Naive thymus-derived CD4-positive, alpha-beta T cell (primary cell): ENCODE measurements around the gene STK17A. TPM values are rescaled to one million over a fixed set of nuclear protein-coding genes. Genes with fewer than 3 reads are reported as not detected.
"Not testable (repeated sequence)": the region's sequence is repeated elsewhere in the genome, so short reads cannot be mapped to it uniquely, and the experiment has no call there.

Source experiments
- ATAC-seq: fragments of 150-1000 bp; cut with Tn5 transposase; 2 replicates; pipeline ENCODE4 v1.10.0; 2021; ENCODE audit warnings: mild to moderate bottlenecking, moderate library complexity
- CTCF ChIA-PET: fragments of 350-600 bp; sonication (Branson Sonifier 250); formaldehyde crosslinking; loops from one replicate; lab custom pipeline; 2021; ENCODE audit warnings: antibody characterized with exemption; lab: Charles Lee
- POLR2A ChIA-PET: fragments of 350-600 bp; sonication (Branson Sonifier 250); formaldehyde crosslinking; loops from one replicate; lab custom pipeline; 2021; ENCODE audit warnings: antibody characterized with exemption, inconsistent platforms; lab: Charles Lee
- DNase-seq, 9 donors: peaks; one replicate each; pipeline versions ENCODE4 v3.0.0 to v3.0.0-alpha.2; 2020 to 2022; ENCODE audit warnings: mixed read lengths in 1 of 9
- H3K27ac ChIP-seq: one replicate; pipeline ENCODE4 v1.7.0; 2013; ENCODE audit warnings: mild to moderate bottlenecking, low read depth, low read length, moderate library complexity
- H3K27me3 ChIP-seq, 2 donors: one replicate each; pipeline ENCODE4 v1.7.0; 2013; ENCODE audit warnings: low read length in 2 of 2, mild to moderate bottlenecking in 2 of 2, moderate library complexity in 2 of 2; ENCODE audit not compliant: control insufficient read depth in 2 of 2, insufficient read depth in 2 of 2
- H3K36me3 ChIP-seq, 3 experiments: 1 replicate in 2 of 3; 2 replicates in 1 of 3; pipeline ENCODE4 v1.7.0; 2013; ENCODE audit warnings: low read length in 3 of 3, mild to moderate bottlenecking in 3 of 3, moderate library complexity in 1 of 3; ENCODE audit not compliant: insufficient read depth in 3 of 3, control insufficient read depth in 2 of 3
- H3K4me1 ChIP-seq, 2 donors: one replicate each; pipeline ENCODE4 v1.7.0; 2013; ENCODE audit warnings: low read length in 2 of 2, mild to moderate bottlenecking in 2 of 2, moderate library complexity in 1 of 2; ENCODE audit not compliant: control insufficient read depth in 2 of 2, insufficient read depth in 2 of 2
- H3K4me3 ChIP-seq: 2 replicates; pipeline ENCODE4 v1.7.0; 2013; ENCODE audit warnings: mild to moderate bottlenecking, low read length
- H3K9me3 ChIP-seq, 3 experiments: 1 replicate in 2 of 3; 2 replicates in 1 of 3; pipeline ENCODE4 v1.7.0; 2013; ENCODE audit warnings: low read length in 3 of 3; ENCODE audit not compliant: control insufficient read depth in 2 of 3
- H3K27ac Mint-ChIP-seq, 9 donors: one replicate each; pipeline ENCODE4 v1.8.0; 2020 to 2022; ENCODE audit warnings: mixed read lengths in 9 of 9, mild to moderate bottlenecking in 8 of 9, moderate library complexity in 5 of 9, inconsistent platforms in 2 of 9
- H3K27me3 Mint-ChIP-seq, 5 donors: one replicate each; pipeline ENCODE4 v1.8.0; 2021 to 2022; ENCODE audit warnings: mixed read lengths in 5 of 5, mild to moderate bottlenecking in 1 of 5
- H3K36me3 Mint-ChIP-seq, 5 donors: one replicate each; pipeline ENCODE4 v1.8.0; 2020 to 2022; ENCODE audit warnings: mixed read lengths in 5 of 5, mild to moderate bottlenecking in 3 of 5, inconsistent platforms in 1 of 5
- H3K4me1 Mint-ChIP-seq, 7 donors: one replicate each; pipeline ENCODE4 v1.8.0; 2020 to 2022; ENCODE audit warnings: mixed read lengths in 7 of 7, mild to moderate bottlenecking in 3 of 7, inconsistent platforms in 1 of 7
- H3K4me3 Mint-ChIP-seq, 10 donors: one replicate each; pipeline ENCODE4 v1.8.0; 2020 to 2022; ENCODE audit warnings: mild to moderate bottlenecking in 10 of 10, mixed read lengths in 10 of 10, moderate library complexity in 6 of 10, inconsistent platforms in 2 of 10
- H3K9me3 Mint-ChIP-seq, 11 donors: one replicate each; pipeline ENCODE4 v1.8.0; 2020 to 2022; ENCODE audit warnings: mixed read lengths in 11 of 11, mild to moderate bottlenecking in 4 of 11, inconsistent platforms in 1 of 11, moderate library complexity in 1 of 11
- intact Hi-C, 2 donors: fragments of 100-400 bp; cut with micrococcal nuclease; formaldehyde crosslinking; loops; one replicate each; pipeline ENCODE4 v1.15.1; 2023
- polyA plus RNA-seq, 2 donors: library from polyadenylated mRNA; unstranded; fragments of 300-500 nt; fragmentation: Illumina TruSeq; gene quantifications; one replicate each; pipeline ENCODE4 v1.2.3, GENCODE V29; 2021
- total RNA-seq, 6 experiments: library from RNA in 5 of 6; stranded (reverse) in 5 of 6; gene quantifications; 1 replicate in 5 of 6; 2 replicates in 1 of 6; pipeline ENCODE4 v1.2.3 and lab custom pipeline; 2021 to 2026

The STK17A gene
- total and polyA plus RNA-seq, 7 experiments from 2014 or later: 71.3 to 292 (median 123) TPM

- H3K27me3 ChIP-seq: no peaks in the 10 kb centered on the region
- no peak for DNase-seq
- Mint-ChIP-seq H3K9me3 (peaks cover 0 to 37% (median 8%) of the 10 kb centered on the region in 11 donors), H3K4me1 (peaks cover 42 to 95% (median 91%) of the 10 kb centered on the region in 7 donors), H3K4me3 (no peak overlapping the region), H3K27me3 (no peaks in the 10 kb centered on the region), H3K27ac (peak overlapping the region in 3 of 9 donors; percentile 76 to 93 (median 93)), H3K36me3 (peaks cover 22 to 50% (median 39%) of the 10 kb centered on the region in 5 donors)
- no peak overlapping the region for H3K27ac ChIP-seq
- ChIA-PET CTCF (interaction anchor here (0.6 to 2.6 kb wide), 3 partner anchors 9 to 85 kb away, joined by 5 to 10 read pairs (median 9); partner anchors contain the start of gene STK17A), POLR2A (interaction anchor here (1.1 to 2.4 kb wide), 4 partner anchors 13 to 32 kb away, joined by 3 to 12 read pairs (median 8); no protein-coding TSS in a partner anchor)
- intact Hi-C loops: no loop called here
- H3K9me3 ChIP-seq: no peaks in the 10 kb centered on the region
- peaks cover 10 to 34% of the 10 kb centered on the region in 2 donors for H3K4me1 ChIP-seq
- peaks cover 0 to 5% (median 0%) of the 10 kb centered on the region in 3 experiments for H3K36me3 ChIP-seq
- H3K4me3 ChIP-seq: no peak overlapping the region
- ATAC-seq: no peak
Observed at GRCh38 chr7:43668035-43668434, 85.1 kb downstream of the STK17A start.

- DNase-seq (peak in 7 of 9 donors; percentile 30 to 56 (median 47)), ATAC-seq (peak; percentile 86)
- Mint-ChIP-seq H3K36me3 (peaks cover 19 to 60% (median 42%) of the 10 kb centered on the region in 5 donors), H3K27ac (peak overlapping the region; percentile 67 to 93 (median 88)), H3K4me1 (peaks cover 39 to 95% (median 91%) of the 10 kb centered on the region in 7 donors), H3K9me3 (peaks cover 0 to 38% (median 8%) of the 10 kb centered on the region in 11 donors), H3K4me3 (peak overlapping the region; percentile 39 to 81 (median 66)), H3K27me3 (no peaks in the 10 kb centered on the region)
- Histone ChIP-seq H3K4me3 (no peak overlapping the region), H3K27me3 (no peaks in the 10 kb centered on the region), H3K9me3 (no peaks in the 10 kb centered on the region), H3K27ac (peak overlapping the region; percentile 53), H3K36me3 (peaks cover 0 to 5% (median 0%) of the 10 kb centered on the region in 3 experiments), H3K4me1 (peaks cover 10 to 29% of the 10 kb centered on the region in 2 donors)
- CTCF ChIA-PET: interaction anchor here (0.6 to 2.6 kb wide), 5 partner anchors 20 to 478 kb away, joined by 4 to 10 read pairs (median 9); partner anchors contain the start of gene STK17A
- POLR2A ChIA-PET: interaction anchor here (0.6 to 2.4 kb wide), 10 partner anchors 11 to 738 kb away, joined by 3 to 12 read pairs (median 6); partner anchors contain the start of genes MRPL32, PSMA2 and STK17A
- intact Hi-C loops: loop anchor here (1.0 kb wide), 2 partner anchors 9 to 20 kb away; no protein-coding TSS in a partner anchor
Observed at GRCh38 chr7:43669286-43670081, 86.6 kb downstream of the STK17A start.

GRCh38 chr7:43671521-43671920 lies 88.6 kb downstream of the STK17A start:
- intact Hi-C loops: no loop called here
- peaks cover 22 to 61% (median 43%) of the 10 kb centered on the region in 5 donors for H3K36me3 Mint-ChIP-seq
- POLR2A ChIA-PET: interaction anchor here (1.0 to 2.0 kb wide), 2 partner anchors 86 to 89 kb away, joined by 3 to 6 read pairs; partner anchors contain the start of gene STK17A
- CTCF ChIA-PET: no interaction called here
- H3K4me1 Mint-ChIP-seq: peaks cover 34 to 88% (median 87%) of the 10 kb centered on the region in 7 donors
- H3K4me3 Mint-ChIP-seq: peak overlapping the region in 3 of 10 donors; percentile 9 to 39 (median 12)
- Histone ChIP-seq H3K9me3 (no peaks in the 10 kb centered on the region), H3K27ac (no peak overlapping the region), H3K36me3 (peaks cover 0 to 5% (median 0%) of the 10 kb centered on the region in 3 experiments), H3K27me3 (no peaks in the 10 kb centered on the region), H3K4me3 (no peak overlapping the region), H3K4me1 (peaks cover 10 to 12% of the 10 kb centered on the region in 2 donors)
- DNase-seq (no peak), ATAC-seq (no peak)
- peaks cover 0 to 38% (median 6%) of the 10 kb centered on the region in 11 donors for H3K9me3 Mint-ChIP-seq
- H3K27ac Mint-ChIP-seq: peak overlapping the region in 3 of 9 donors; percentile 10 to 59 (median 58)
- H3K27me3 Mint-ChIP-seq: no peaks in the 10 kb centered on the region

GRCh38 chr7:43673243-43673976 lies 90.5 kb downstream of the STK17A start:
- H3K36me3 ChIP-seq, ATAC-seq, DNase-seq, H3K27me3 Mint-ChIP-seq, H3K27me3 ChIP-seq, H3K27ac ChIP-seq, intact Hi-C loops, CTCF ChIA-PET, H3K9me3 ChIP-seq, H3K4me3 ChIP-seq: not testable (repeated sequence)
- POLR2A ChIA-PET: interaction anchor here (0.8 to 1.5 kb wide), 4 partner anchors 11 to 24 kb away, joined by 3 read pairs; no protein-coding TSS in a partner anchor
- peaks cover 13 to 53% (median 31%) of the 10 kb centered on the region in 5 donors for H3K36me3 Mint-ChIP-seq
- peak overlapping the region in 1 of 10 donors; percentile 3 for H3K4me3 Mint-ChIP-seq
- peaks cover 0 to 31% (median 5%) of the 10 kb centered on the region in 11 donors for H3K9me3 Mint-ChIP-seq
- H3K4me1 ChIP-seq: peaks cover 12 to 17% of the 10 kb centered on the region in 2 donors
- H3K27ac Mint-ChIP-seq: peak overlapping the region in 1 of 9 donors; percentile 58
- peaks cover 40 to 92% (median 84%) of the 10 kb centered on the region in 7 donors for H3K4me1 Mint-ChIP-seq

- no peaks in the 10 kb centered on the region for H3K27me3 ChIP-seq
- Mint-ChIP-seq H3K9me3 (peaks cover 0 to 29% (median 5%) of the 10 kb centered on the region in 11 donors), H3K27me3 (no peaks in the 10 kb centered on the region), H3K4me3 (no peak overlapping the region), H3K36me3 (peaks cover 7 to 50% (median 22%) of the 10 kb centered on the region in 5 donors), H3K27ac (peak overlapping the region in 3 of 9 donors; percentile 35 to 72 (median 63)), H3K4me1 (peaks cover 39 to 92% (median 81%) of the 10 kb centered on the region in 7 donors)
- CTCF ChIA-PET: no interaction called here
- H3K4me1 ChIP-seq: peaks cover 21 to 29% of the 10 kb centered on the region in 2 donors
- ATAC-seq (no peak), DNase-seq (no peak)
- H3K27ac ChIP-seq: no peak overlapping the region
- H3K4me3 ChIP-seq: no peak overlapping the region
- no peaks in the 10 kb centered on the region for H3K36me3 ChIP-seq
- intact Hi-C loops: no loop called here
- H3K9me3 ChIP-seq: no peaks in the 10 kb centered on the region
- POLR2A ChIA-PET: interaction anchor here (1.0 to 1.5 kb wide), 4 partner anchors 9 to 41 kb away, joined by 3 to 4 read pairs (median 3); no protein-coding TSS in a partner anchor
Observed at GRCh38 chr7:43674559-43675436, 91.9 kb downstream of the STK17A start.
